ENCODE data around the gene OR3A2.
"Not testable (repeated sequence)": the region's sequence is repeated elsewhere in the genome, so short reads cannot be mapped to it uniquely, and the experiment has no call there.

Gene OR3A2

DNA sequence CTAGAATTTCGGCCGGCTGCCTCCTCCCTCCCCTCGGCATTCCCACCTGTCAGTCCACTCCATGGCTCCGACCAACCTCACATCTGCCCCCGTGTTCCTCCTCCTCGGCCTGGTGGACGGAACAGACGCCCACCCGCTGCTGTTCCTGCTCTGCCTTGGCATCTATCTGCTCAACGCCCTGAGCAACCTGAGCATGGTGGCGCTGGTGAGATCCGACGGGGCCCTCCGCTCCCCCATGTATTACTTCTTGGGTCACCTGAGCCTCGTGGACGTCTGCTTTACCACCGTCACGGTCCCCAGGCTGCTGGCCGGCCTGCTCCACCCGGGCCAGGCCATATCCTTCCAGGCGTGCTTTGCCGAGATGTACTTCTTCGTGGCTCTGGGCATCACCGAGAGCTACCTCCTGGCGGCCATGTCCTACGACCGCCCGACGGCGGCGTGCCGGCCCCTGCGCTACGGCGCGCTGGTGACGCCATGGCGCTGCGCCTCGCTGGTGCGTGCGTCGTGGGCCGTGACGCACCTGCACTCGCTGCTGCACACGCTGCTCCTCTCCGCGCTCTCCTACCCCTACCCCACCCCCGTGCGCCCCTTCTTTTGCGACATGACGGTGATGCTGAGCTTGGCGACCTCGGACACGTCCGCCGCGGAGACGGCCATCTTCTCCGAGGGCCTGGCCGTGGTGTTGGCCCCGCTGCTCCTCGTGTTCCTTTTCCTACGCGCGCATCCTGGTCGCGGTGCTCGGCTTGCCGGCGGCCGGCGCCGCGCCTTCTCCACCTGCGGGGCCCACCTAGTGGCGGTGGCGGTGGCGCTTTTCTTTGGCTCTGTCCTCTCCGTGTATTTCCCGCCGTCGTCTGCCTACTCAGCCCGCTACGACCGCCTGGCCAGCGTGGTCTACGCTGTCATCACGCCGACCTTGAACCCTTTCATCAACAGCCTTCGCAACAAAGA is at the start of gene OR3A2:
TSS of gene OR3A2 (minus strand) at position 440 of the 948 bp plus-strand sequence.
- peak; percentile 32 for DNase-seq

DNA sequence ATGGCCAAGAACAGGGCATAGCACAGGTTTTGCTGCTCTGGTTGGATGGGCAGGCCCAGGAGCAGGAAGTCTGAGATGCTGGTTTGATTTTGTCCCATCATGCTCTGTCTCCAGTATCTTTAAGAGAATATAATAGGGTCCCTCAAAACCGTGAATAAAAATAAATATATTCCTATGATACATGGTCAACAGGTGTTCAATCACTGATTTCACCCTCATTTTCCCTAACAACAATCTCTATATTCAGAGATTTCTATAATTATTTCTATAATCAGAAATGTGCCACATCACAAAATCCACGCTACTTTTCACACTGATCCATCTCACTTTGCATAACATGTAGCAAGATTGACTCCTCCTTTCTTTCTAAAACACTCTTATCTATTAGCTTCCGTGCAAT is 47.6 kb upstream of the OR3A2 start, which contains the start of gene OR1E2:
TSS of gene OR1E2 (minus strand) at position 101 of the 400 bp plus-strand sequence. CDS start at position 101, 0 bp downstream.
- no peak for DNase-seq

DNA sequence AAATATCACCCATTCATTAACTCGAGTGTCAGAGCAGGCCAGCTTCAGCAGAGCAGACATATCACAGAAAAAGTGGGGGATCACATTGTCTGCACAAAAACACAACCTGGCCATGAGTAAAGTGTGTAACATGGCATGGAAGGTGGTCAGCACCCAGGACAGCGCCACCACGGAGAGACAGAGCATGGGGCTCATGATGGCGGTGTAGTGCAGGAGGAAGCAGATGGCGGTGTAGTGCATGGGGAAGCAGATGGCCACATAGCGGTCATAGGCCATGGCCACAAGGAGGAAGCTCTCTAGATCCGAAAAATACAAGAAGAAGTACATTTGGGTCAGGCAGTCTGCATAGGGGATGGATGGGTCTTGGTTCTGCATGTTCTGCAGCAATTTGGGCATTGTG is 47.1 kb upstream of the OR3A2 start:
- peak; percentile 11 for DNase-seq

DNA sequence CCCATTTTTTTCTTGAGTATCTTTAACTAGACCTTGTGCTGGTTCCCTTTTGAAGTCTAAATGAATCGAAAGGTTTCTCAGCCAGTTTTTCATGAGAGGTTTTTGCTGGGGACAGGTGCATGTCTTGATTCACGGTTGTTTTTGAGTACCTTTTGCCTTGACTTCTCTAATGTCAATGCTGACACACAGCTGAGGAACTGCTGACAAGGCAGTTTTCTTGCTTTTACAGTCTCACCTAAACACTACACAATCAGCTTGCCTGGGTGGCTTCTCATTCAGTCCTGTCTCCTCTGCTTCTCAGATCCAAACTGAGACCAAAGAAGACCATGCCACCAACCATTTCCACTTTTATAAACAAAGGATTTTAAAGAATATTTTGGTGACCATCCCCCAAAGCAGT is 32.1 kb upstream of the OR3A2 start:
- DNase-seq, result no peak

DNA sequence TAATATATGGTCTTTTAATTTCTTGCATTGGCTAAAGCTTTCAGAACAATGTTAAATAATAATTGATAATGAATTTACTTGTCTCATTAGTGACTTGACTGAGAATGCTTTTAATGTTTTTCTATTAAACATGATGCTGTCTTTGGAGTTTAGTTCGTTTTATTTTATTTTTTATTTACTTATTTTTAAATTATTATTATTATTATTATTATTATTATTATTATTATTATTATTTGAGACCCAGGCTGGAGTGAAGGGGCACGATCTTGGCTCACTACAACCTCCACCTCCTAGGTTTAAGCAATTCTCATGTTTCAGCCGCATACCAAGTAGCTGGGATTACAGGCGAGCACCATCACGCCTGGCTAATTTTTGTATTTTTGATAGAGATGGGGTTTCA is 29.5 kb upstream of the OR3A2 start:
- DNase-seq, result no peak

DNA sequence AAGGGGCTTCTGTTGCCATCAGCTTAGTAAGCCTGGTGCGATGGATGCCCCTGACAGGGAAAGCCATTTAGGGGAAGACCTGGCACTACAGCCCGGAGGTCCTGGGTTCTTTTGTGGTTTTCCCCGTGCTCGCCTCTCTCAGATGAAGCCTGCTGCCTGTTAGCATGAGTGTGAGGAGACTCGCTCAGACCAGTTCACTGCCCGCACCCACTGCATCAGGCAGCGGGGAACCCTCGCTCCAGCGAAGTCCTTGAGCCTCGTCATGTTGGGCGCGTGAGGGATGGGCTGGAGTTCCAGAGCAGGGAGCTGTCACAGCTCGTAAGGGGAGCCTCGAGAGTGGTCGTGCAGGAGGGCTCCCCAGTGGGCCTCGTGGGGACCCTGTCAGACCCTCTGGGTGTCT is 26.1 kb upstream of the OR3A2 start:
- DNase-seq, result not testable (repeated sequence)

DNA sequence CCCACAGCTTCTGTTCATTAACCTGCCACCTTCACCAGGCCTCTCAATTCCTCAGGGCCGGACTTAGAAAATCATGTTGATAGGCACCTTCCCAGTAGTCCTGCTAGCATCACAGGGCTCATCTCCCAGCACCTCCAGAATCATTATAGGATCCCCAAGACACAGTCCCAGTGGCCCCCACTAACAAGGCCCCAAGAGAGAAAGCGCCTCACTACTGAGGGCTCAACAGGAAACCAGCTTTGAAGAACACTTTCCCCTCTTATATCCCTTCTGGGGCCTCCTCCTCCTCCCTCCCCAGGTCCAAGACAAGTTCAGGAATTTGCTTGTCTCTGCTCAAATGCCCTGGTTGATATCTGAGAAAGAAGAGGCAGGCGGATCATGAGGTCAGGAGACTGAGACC is 25.0 kb upstream of the OR3A2 start, which contains the start of gene OR3A3:
TSS of gene OR3A3 (plus strand) at position 301 of the 400 bp plus-strand sequence.
- no peak for DNase-seq

DNA sequence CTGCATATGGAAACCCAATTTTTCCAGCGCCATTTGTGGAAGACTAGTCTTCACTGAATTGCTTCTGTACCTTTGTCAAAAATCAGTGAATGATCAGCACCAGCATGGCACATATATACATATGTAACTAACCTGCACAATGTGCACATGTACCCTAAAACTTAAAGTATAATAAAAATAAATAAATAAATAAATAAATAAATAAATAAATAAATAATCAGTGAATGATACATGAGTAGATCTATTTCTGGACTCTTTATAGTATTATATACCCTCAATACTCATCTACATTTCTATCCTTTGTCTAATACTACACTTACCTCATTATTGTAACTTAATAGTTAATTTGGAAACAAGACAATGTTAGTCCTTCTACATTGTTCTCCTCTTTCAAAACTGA is 17.7 kb upstream of the OR3A2 start:
- not testable (repeated sequence) for DNase-seq

DNA sequence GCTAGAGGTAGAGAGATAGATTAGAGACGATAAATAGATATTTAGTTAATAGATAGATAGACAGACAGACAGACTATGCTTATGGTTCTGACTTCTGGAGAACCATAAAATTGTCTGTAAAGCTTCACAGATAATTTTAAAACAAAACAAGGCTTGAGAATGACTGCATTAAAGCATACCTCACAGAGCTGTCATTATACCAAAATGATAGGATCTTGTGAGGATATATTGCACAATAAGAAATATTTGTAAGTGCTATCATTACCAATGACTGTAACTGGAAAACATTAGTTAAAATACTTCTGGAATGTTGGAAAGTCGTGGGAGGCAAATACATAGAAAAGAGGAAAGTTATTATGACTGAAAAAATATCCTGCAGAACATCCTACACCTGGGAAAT is 15.7 kb upstream of the OR3A2 start:
- no peak for DNase-seq

DNA sequence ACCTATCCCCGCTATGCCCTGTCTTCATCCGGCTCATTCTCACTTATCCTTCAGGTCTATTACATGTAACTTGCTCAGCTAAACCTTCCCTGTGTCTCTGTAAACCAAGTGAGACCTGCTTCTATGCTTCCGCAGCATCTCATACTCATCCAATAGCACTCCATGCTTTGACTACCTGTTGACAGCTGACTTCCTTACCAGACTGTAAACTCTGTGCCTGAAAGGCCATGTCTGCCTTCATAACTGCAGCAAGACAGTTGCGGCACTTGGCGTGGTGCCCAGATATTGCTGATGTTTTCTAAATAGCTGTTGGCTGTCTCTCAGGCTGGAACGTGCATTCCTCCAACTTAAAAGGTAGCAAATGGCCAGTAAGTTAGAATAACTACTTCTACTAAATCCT is 13.9 kb upstream of the OR3A2 start:
- no peak for DNase-seq

DNA sequence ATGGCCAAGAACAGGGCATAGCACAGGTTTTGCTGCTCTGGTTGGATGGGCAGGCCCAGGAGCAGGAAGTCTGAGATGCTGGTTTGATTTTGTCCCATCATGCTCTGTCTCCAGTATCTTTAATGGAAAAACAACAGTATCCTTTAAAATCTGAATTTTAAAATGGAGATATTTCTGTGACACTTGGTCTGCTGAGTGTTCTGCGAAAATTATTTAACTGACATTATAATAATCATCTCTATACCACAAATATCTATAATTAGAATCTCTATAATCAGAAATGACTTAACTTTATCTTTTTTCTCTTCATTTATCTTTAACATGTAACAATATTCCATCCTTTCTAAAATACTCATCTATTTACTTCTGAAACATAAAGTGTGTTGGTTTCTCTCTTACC is 12.2 kb upstream of the OR3A2 start, which contains the start of gene OR1E1:
TSS of gene OR1E1 (minus strand) at position 101 of the 400 bp plus-strand sequence. CDS start at position 101, 0 bp downstream.
- no peak for DNase-seq

DNA sequence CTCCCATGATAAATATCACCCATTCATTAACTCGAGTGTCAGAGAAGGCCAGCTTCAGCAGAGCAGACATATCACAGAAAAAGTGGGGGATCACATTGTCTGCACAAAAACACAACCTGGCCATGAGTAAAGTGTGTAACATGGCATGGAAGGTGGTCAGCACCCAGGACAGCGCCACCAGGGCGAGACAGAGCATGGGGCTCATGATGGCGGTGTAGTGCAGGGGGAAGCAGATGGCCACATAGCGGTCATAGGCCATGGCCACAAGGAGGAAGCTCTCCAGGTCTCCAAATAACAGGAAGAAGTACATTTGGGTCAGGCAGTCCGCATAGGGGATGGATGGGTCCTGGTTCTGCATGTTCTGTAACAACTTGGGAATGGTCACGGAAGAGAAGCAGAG is 11.7 kb upstream of the OR3A2 start:
- not testable (repeated sequence) for DNase-seq

DNA sequence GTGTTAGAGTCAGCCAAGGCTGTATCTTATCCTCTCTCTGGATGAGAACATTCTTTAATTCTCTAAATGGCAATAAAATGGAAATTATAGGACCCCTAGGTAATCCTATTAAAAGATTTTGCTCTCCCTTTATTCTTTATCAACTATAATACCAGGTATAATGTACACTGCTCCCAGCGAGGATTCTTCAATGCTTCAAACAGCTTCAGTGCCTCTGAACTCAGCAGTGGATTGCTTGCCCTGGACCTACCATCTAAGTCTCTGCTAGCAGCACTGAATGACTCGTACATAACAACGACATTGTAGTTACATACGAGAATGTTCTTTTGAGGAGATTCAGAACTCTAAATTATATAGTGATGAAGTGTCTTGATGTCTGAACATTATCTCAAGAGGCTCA is 3.7 kb upstream of the OR3A2 start:
- DNase-seq, result no peak

DNA sequence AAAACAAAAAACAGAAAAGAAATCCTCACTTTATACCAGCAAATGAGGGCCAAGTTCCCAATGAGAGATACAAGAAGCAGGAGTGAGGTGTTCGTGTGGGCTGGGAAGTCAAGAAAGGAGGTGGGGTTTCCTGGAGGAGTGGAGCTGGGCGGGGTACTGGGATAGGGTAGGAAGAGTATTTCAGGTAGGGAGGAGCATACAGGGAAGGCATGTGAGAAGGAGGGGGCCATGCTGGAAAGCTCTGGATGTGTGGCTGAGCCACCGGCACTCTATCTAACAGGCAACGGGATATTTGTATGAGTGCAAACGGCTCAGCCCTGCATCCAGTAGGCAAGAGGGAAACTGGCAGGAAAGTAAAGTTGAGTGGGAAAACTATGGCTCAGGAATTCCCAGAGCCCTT is 4.2 kb downstream of the OR3A2 start:
- no peak for DNase-seq

DNA sequence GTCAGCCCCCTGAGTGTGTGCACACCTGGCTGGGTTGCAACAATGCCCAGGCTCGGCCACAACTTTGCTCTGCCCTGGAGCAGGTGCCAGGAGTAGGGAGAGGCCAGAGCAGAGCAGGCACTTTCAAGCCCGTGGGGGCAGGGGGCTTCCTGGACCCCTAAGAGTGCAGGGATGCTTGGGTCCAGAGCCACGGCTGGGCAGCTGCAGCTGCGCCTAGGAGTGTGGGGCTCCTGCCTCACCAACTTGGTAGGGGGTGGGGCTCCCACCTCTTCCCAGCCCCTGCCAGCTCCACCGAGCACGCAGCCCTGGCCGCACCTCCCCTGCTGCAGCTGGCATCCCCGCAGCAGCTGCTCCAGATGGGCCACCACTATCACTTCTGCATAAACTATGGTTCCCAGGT is 7.8 kb downstream of the OR3A2 start:
- DNase-seq, result no peak

DNA sequence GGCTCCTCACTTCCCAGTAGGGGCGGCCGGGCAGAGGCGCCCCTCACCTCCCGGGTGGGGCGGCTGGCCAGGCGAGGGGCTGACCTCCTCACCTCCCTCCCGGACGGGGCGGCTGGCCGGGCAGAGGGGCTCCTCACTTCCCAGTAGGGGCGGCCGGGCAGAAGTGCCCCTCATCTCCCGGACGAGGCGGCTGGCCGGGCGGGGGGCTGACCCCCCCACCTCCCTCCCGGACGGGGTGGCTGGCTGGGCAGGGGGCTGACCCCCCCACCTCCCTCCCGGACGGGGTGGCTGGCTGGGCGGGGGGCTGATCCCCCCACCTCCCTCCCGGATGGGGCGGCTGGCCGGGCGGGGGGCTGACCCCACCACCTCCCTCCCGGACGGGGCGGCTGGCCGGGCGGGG is 14.9 kb downstream of the OR3A2 start:
- DNase-seq, result not testable (repeated sequence)

DNA sequence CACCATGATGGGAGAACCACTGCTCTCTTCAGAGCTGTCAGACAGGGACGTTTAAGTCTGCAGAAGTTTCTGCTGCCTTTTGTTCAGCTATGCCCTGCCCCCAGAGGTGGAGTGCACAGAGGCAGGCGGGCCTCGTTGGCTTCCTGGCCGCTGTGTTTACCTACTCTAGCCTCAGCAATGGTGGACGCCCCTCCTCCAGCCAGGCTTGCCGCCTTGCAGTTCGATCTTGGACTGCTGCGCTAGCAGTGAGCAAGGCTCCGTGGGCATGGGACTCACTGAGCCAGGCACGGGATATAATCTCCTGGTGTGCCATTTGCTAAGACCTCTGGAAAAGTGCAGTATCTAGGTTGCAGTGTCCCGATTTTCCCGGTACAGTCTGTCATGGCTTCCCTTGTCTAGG is 43.3 kb downstream of the OR3A2 start:
- DNase-seq, result not testable (repeated sequence)

DNA sequence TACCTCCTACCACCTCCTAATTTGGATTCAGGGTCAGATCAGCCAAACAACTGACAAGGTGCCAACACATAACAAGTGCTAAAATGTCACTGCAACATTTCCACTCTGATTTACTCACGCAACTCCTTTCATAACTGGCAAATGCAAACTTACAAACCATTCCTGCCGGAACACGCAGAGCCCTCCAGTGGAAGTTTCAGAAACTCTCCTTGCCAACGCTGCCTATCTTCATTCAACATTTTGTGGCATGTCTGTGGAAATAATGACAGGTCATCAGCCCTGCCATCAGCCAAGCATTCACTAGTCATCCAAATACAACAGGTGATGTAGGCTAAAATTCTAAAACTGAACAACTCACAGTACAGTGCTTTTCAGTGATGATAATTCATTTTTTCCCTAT is 50.2 kb downstream of the OR3A2 start:
- no peak for DNase-seq

DNA sequence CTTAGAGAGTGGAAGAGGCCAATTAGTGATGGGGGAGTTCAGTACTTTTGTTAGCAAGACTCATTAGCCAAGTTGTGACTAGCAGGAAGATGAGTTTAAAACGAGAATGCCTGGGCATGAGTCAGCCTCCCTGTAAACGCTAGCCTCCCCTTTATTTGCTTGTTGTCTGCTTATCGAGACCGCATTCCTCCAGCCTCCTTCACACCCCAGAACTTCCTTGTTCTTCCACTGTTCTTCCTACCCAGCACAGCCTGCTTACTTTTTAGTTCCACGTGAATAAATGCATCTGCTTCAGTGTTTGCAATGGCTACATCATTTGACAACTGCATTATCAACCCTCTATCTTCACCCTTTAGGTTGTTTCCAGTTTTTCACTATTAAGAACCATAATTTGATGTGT is 67.8 kb downstream of the OR3A2 start:
- no peak for DNase-seq

DNA sequence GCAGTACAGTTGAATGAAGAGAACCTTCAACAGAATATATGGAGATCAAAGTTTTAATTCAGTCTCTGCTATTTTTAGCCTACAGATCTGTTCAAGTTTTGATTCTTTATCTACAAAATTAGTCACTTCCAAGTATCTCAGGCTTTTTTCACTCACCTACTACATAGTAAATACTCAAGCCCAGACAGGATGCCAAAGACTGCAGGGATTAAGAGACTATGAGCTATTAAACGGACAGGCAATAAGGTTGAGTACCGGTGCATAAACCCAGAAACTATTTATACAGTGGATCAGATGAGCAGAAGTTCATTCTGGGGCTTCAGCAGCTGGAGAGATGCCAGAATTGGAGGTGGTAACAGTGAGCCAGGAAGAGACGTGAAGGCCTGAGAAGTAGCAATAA is 69.3 kb downstream of the OR3A2 start:
- DNase-seq, result no peak

DNA sequence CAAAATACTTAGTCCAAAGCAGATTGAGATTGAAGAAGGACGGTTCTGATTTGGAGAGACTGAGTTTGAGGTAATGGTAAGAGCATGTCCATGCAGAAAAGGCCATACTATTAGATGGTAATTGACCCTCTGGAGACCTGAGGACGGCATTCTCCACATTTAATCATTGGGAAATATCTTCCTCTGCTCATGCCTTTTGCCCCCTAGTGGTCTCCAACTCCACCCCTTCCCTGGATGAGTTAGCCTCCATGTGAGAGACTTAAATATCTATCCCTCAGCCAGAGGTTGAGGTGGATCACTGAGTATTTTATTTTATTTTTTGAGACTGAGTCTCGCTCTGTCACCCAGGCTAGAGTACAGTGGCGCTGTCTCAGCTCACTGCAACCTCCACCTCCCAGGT is 77.5 kb downstream of the OR3A2 start:
- DNase-seq, result no peak

DNA sequence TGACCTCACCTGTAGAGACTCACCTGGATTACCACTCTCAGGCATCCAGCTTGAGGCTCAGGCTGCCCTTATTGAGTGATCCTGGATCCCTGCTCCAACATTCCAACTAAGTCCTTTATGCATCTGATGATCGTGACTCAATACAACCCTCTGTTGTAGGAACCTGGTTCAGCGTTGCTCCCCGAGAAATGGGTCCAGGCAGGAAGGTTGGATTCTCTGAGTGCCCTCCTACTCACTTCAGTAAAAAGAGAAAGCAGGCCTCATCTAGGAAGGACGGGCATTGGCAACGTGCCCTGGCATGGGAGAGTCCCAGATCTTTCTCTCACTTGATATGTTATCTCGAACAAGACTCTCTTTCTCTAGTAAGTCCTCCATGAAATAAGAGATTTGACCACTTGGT is 87.8 kb downstream of the OR3A2 start, which contains the start of gene OR3A1:
TSS of gene OR3A1 (minus strand) at position 101 of the 400 bp plus-strand sequence. CDS start 5,778 bp downstream, outside the sequence.
- no peak for DNase-seq

DNA sequence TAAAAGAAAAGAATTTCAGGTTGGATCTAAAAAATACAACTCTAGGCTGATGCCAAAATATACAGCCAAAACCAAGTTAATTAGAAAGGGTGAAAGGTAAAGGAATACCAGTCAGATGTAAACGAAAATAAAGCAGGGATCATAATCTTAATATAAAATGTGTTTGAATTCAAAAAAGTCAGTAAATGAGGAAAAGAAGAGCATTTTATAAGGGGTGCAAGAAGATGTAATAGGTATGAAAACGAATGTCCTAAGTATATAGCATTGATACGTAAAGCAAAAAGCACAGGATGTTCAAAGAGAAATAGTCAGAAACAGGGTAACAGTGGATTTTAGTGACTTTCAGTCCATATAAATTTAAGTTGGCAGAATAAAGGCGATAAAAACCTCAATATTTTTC is 90.5 kb downstream of the OR3A2 start:
- DNase-seq, result no peak

DNA sequence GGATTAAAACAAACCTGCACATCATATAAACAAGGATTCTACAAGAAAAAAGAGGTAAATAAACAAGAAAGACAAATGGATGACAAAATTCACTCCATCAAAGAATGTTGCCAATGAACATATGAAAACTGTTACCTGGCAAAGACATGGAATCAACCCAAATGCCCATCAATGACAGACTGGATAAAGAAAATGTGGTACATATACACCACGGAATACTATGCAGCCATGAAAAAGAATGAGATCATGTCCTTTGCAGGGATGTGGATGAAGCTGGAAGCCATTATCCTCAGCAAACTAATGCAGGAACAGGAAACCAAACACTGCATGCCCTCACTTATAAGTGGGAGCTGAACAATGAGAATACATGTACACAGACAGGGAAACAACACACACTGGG is 92.6 kb downstream of the OR3A2 start:
- not testable (repeated sequence) for DNase-seq
